ENCODE measurements around the gene SLC2A5. TPM values are rescaled to one million over a fixed set of nuclear protein-coding genes. Genes with fewer than 3 reads are reported as not detected.
"Not testable (repeated sequence)": the region's sequence is repeated elsewhere in the genome, so short reads cannot be mapped to it uniquely, and the experiment has no call there.

Gene SLC2A5
- total RNA-seq, 1 experiment from 2014 or later: not detected

- no TSS peak for BruUV-seq (replicated peaks)
Observed at GRCh38 chr1:9095818-9096217, 26.4 kb upstream of the SLC2A5 start.

GRCh38 chr1:9093996-9094595, 24.7 kb upstream of the SLC2A5 start:
- BruUV-seq (replicated peaks); intact Hi-C loops (cut with micrococcal nuclease; ENCODE audit: unreplicated experiment); H3K9me3 ChIP-seq (ENCODE audit: low read depth, low read length, poor library complexity, severe bottlenecking); DNase-seq (ENCODE audit: low spot score); H3K27ac ChIP-seq (ENCODE audit: low read depth, low read length, poor library complexity, severe bottlenecking); H3K4me1 ChIP-seq (ENCODE audit: insufficient read depth, low read length, poor library complexity, severe bottlenecking); H3K36me3 ChIP-seq (ENCODE audit: insufficient read depth, low read length, poor library complexity, severe bottlenecking); H3K4me3 ChIP-seq (ENCODE audit: low read depth, low read length, poor library complexity, severe bottlenecking); CTCF ChIA-PET: not testable (repeated sequence)
- peaks cover 27% of the 10 kb centered on the region for H3K27me3 ChIP-seq (replicated peaks; ENCODE audit: insufficient read depth, low read depth, low read length, poor library complexity)
- POLR2A ChIA-PET (ENCODE audit: low non-redundant PET): interaction anchor here (0.6 kb wide), 1 partner anchor 10 kb away, joined by 4 read pairs; no protein-coding TSS in a partner anchor

More at GRCh38 chr1:9095818-9096217, 26.4 kb upstream of the SLC2A5 start:
- ChIA-PET POLR2A (ENCODE audit: low non-redundant PET) (no interaction called here), CTCF (no interaction called here)
- H3K4me3 ChIP-seq (ENCODE audit: low read depth, low read length, poor library complexity, severe bottlenecking): no peak overlapping the region
- no peaks in the 10 kb centered on the region for H3K36me3 ChIP-seq (ENCODE audit: insufficient read depth, low read length, poor library complexity, severe bottlenecking)
- H3K27ac ChIP-seq (ENCODE audit: low read depth, low read length, poor library complexity, severe bottlenecking): no peak overlapping the region
- peaks cover 15% of the 10 kb centered on the region for H3K27me3 ChIP-seq (replicated peaks; ENCODE audit: insufficient read depth, low read depth, low read length, poor library complexity)
- no peak for TF ChIP-seq EZH2 (IDR thresholded peaks at IDR 0.05; ENCODE audit: borderline replicate concordance, low read depth, low read length, poor library complexity, severe bottlenecking)
- TF ChIP-seq, protein P1, sequence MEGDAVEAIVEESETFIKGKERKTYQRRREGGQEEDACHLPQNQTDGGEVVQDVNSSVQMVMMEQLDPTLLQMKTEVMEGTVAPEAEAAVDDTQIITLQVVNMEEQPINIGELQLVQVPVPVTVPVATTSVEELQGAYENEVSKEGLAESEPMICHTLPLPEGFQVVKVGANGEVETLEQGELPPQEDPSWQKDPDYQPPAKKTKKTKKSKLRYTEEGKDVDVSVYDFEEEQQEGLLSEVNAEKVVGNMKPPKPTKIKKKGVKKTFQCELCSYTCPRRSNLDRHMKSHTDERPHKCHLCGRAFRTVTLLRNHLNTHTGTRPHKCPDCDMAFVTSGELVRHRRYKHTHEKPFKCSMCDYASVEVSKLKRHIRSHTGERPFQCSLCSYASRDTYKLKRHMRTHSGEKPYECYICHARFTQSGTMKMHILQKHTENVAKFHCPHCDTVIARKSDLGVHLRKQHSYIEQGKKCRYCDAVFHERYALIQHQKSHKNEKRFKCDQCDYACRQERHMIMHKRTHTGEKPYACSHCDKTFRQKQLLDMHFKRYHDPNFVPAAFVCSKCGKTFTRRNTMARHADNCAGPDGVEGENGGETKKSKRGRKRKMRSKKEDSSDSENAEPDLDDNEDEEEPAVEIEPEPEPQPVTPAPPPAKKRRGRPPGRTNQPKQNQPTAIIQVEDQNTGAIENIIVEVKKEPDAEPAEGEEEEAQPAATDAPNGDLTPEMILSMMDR (conservative IDR thresholded peaks at IDR 0.05; ENCODE audit: low read depth, low read length): no peak
- H3K9me3 ChIP-seq (ENCODE audit: low read depth, low read length, poor library complexity, severe bottlenecking): peaks cover 9% of the 10 kb centered on the region
- intact Hi-C loops (cut with micrococcal nuclease; ENCODE audit: unreplicated experiment): no loop called here
- H3K4me1 ChIP-seq (ENCODE audit: insufficient read depth, low read length, poor library complexity, severe bottlenecking): no peaks in the 10 kb centered on the region
- no peak for DNase-seq (ENCODE audit: low spot score)

DNA sequence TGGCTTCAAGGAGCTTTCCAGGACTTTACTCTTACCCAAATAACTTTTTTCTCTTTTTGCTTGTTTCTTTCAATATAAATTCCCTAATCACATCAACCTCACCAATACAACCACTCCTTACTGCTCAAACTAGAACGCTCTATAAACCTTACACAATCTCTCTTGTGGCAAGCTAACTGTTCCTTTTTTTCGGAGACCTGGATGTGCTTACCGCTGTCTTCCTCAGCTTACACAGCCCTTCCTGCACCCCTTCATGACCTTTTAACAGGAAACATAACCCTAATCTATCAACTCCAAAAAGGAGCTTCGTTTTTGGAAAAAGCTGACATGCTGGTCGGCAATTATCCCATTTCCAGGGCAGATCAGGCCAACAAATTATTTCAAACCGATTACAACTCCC, 24.1 kb upstream of the SLC2A5 start:
- ChIA-PET CTCF (no interaction called here), POLR2A (ENCODE audit: low non-redundant PET) (interaction anchor here (0.6 kb wide), 1 partner anchor 141 kb away, joined by 3 read pairs; no protein-coding TSS in a partner anchor)
- no peak overlapping the region for H3K4me3 ChIP-seq (ENCODE audit: low read depth, low read length, poor library complexity, severe bottlenecking)
- no peak overlapping the region for H3K27ac ChIP-seq (ENCODE audit: low read depth, low read length, poor library complexity, severe bottlenecking)
- H3K36me3 ChIP-seq (ENCODE audit: insufficient read depth, low read length, poor library complexity, severe bottlenecking): no peaks in the 10 kb centered on the region
- H3K4me1 ChIP-seq (ENCODE audit: insufficient read depth, low read length, poor library complexity, severe bottlenecking): no peaks in the 10 kb centered on the region
- H3K9me3 ChIP-seq (ENCODE audit: low read depth, low read length, poor library complexity, severe bottlenecking): peaks cover 9% of the 10 kb centered on the region
- TF ChIP-seq EZH2 (IDR thresholded peaks at IDR 0.05; ENCODE audit: borderline replicate concordance, low read depth, low read length, poor library complexity, severe bottlenecking): no peak
- H3K27me3 ChIP-seq (replicated peaks; ENCODE audit: insufficient read depth, low read depth, low read length, poor library complexity): peaks cover 32% of the 10 kb centered on the region
- intact Hi-C loops (cut with micrococcal nuclease; ENCODE audit: unreplicated experiment): no loop called here
- DNase-seq (ENCODE audit: low spot score): no peak
- BruUV-seq (replicated peaks): no TSS peak

DNA sequence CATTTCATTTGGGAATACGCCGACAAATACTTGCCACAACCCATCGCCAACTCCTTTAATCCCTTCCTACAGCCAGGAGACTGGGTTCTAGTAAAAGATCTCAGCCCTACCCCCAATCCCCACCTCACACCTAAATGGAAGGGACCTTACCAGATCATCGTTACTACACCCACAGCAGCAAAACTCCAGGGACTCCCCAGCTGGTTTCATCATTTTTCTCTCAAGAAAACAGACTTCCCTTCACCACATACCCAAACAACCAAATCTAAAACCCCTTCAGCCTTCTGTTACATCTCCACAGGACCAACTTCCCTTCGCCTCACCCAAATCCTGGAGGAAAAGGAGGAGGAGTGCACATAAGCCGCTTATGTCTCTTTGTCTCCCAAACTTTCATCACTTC, 23.7 kb upstream of the SLC2A5 start:
- TF ChIP-seq EZH2 (IDR thresholded peaks at IDR 0.05; ENCODE audit: borderline replicate concordance, low read depth, low read length, poor library complexity, severe bottlenecking): no peak
- TF ChIP-seq, protein P1 (conservative IDR thresholded peaks at IDR 0.05; ENCODE audit: low read depth, low read length): no peak
- Histone ChIP-seq H3K27me3 (replicated peaks; ENCODE audit: insufficient read depth, low read depth, low read length, poor library complexity) (peaks cover 35% of the 10 kb centered on the region), H3K4me3 (ENCODE audit: low read depth, low read length, poor library complexity, severe bottlenecking) (no peak overlapping the region), H3K9me3 (ENCODE audit: low read depth, low read length, poor library complexity, severe bottlenecking) (peaks cover 9% of the 10 kb centered on the region), H3K27ac (ENCODE audit: low read depth, low read length, poor library complexity, severe bottlenecking) (no peak overlapping the region), H3K4me1 (ENCODE audit: insufficient read depth, low read length, poor library complexity, severe bottlenecking) (no peaks in the 10 kb centered on the region), H3K36me3 (ENCODE audit: insufficient read depth, low read length, poor library complexity, severe bottlenecking) (no peaks in the 10 kb centered on the region)
- intact Hi-C loops (cut with micrococcal nuclease; ENCODE audit: unreplicated experiment): no loop called here
- CTCF ChIA-PET: no interaction called here
- no peak for DNase-seq (ENCODE audit: low spot score)
- POLR2A ChIA-PET (ENCODE audit: low non-redundant PET): interaction anchor here (0.6 kb wide), 1 partner anchor 140 kb away, joined by 3 read pairs; no protein-coding TSS in a partner anchor
- no TSS peak for BruUV-seq (replicated peaks)

Measured in A673 (cell line).